Coronary artery (tissue), 2 donors: Measurements from ENCODE around the gene GSG1.
"Not testable (repeated sequence)": the region's sequence is repeated elsewhere in the genome, so short reads cannot be mapped to it uniquely, and the experiment has no call there.

Source experiments
- DNase-seq: peaks from one replicate; pipeline ENCODE4 v3.0.0-alpha.2; 2017; ENCODE audit warnings: low spot score
- H3K27ac ChIP-seq, 2 donors: fragments of 200-600 bp; sonication (generic); one replicate each; pipeline ENCODE4 v1.5.1; 2016 to 2019
- H3K4me3 ChIP-seq: fragments of 200-600 bp; sonication (generic); 2 replicates; pipeline ENCODE4 v1.5.1; 2016; ENCODE audit warnings: mild to moderate bottlenecking, moderate library complexity
- CTCF ChIP-seq: fragments of 200-600 bp; sonication (generic); IDR thresholded peaks from one replicate; pipeline ENCODE4 v1.5.1; 2019; ENCODE audit warnings: antibody characterized with exemption

Gene GSG1

GRCh38 chr12:13067322-13067721 is 36.1 kb downstream of the GSG1 start:
- Histone ChIP-seq H3K4me3 (no peak overlapping the region), H3K27ac (no peak overlapping the region)
- no peak for TF ChIP-seq CTCF

GRCh38 chr12:13066459-13066858 is 37.0 kb downstream of the GSG1 start:
- DNase-seq, result no peak
- H3K27ac ChIP-seq, result no peak overlapping the region
- H3K4me3 ChIP-seq, result no peak overlapping the region
- TF ChIP-seq CTCF, result no peak

More at GRCh38 chr12:13067322-13067721, 36.1 kb downstream of the GSG1 start:
- DNase-seq, result no peak

- no peak for TF ChIP-seq CTCF
- no peak for DNase-seq
- Histone ChIP-seq H3K4me3 (no peak overlapping the region), H3K27ac (no peak overlapping the region)
These were observed 37.5 kb downstream of the GSG1 start for GRCh38 chr12:13066014-13066413.

GRCh38 chr12:13062669-13063068 is 40.8 kb downstream of the GSG1 start:
- no peak for DNase-seq
- Histone ChIP-seq H3K27ac (no peak overlapping the region), H3K4me3 (no peak overlapping the region)
- no peak for TF ChIP-seq CTCF

- TF ChIP-seq CTCF, result no peak
- Histone ChIP-seq H3K4me3 (no peak overlapping the region), H3K27ac (no peak overlapping the region)
- DNase-seq, result no peak
These were observed 42.1 kb downstream of the GSG1 start for GRCh38 chr12:13061377-13061776.

- Histone ChIP-seq H3K27ac (no peak overlapping the region), H3K4me3 (no peak overlapping the region)
- TF ChIP-seq CTCF, result no peak
- DNase-seq, result no peak
These were observed 42.9 kb downstream of the GSG1 start for GRCh38 chr12:13060581-13060980.

GRCh38 chr12:13053617-13054016 is 49.9 kb downstream of the GSG1 start:
- DNase-seq, H3K4me3 ChIP-seq, H3K27ac ChIP-seq: not testable (repeated sequence)

- no peak overlapping the region for H3K27ac ChIP-seq
- DNase-seq, result no peak
- TF ChIP-seq CTCF, result no peak
- H3K4me3 ChIP-seq, result no peak overlapping the region
These were observed 51.0 kb downstream of the GSG1 start for GRCh38 chr12:13052421-13052820.
